Measurements from ENCODE around the gene POU6F2. TPM values are rescaled to one million over a fixed set of nuclear protein-coding genes. Genes with fewer than 3 reads are reported as not detected.
"Not testable (repeated sequence)": the region's sequence is repeated elsewhere in the genome, so short reads cannot be mapped to it uniquely, and the experiment has no call there.

The POU6F2 gene
- total RNA-seq, 1 donor from 2014 or later = 34.7 TPM

- TF ChIP-seq, protein P1, sequence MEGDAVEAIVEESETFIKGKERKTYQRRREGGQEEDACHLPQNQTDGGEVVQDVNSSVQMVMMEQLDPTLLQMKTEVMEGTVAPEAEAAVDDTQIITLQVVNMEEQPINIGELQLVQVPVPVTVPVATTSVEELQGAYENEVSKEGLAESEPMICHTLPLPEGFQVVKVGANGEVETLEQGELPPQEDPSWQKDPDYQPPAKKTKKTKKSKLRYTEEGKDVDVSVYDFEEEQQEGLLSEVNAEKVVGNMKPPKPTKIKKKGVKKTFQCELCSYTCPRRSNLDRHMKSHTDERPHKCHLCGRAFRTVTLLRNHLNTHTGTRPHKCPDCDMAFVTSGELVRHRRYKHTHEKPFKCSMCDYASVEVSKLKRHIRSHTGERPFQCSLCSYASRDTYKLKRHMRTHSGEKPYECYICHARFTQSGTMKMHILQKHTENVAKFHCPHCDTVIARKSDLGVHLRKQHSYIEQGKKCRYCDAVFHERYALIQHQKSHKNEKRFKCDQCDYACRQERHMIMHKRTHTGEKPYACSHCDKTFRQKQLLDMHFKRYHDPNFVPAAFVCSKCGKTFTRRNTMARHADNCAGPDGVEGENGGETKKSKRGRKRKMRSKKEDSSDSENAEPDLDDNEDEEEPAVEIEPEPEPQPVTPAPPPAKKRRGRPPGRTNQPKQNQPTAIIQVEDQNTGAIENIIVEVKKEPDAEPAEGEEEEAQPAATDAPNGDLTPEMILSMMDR (IDR thresholded peaks at IDR 0.05; ENCODE audit: partially characterized antibody, unreplicated experiment) = no peak
- Mint-ChIP-seq H3K4me1 (ENCODE audit: low read depth, unreplicated experiment) (peaks cover 20% of the 10 kb centered on the region), H3K27me3 (ENCODE audit: unreplicated experiment) (no peaks in the 10 kb centered on the region), H3K27ac (ENCODE audit: unreplicated experiment) (no peak overlapping the region), H3K36me3 (ENCODE audit: unreplicated experiment) (peaks cover 8% of the 10 kb centered on the region), H3K9me3 (ENCODE audit: unreplicated experiment) (peaks cover 6% of the 10 kb centered on the region), H3K4me3 (ENCODE audit: unreplicated experiment) (no peak overlapping the region)
- DNase-seq = no peak
Observed at GRCh38 chr7:39186131-39186530, 208.4 kb downstream of the POU6F2 start.

DNA sequence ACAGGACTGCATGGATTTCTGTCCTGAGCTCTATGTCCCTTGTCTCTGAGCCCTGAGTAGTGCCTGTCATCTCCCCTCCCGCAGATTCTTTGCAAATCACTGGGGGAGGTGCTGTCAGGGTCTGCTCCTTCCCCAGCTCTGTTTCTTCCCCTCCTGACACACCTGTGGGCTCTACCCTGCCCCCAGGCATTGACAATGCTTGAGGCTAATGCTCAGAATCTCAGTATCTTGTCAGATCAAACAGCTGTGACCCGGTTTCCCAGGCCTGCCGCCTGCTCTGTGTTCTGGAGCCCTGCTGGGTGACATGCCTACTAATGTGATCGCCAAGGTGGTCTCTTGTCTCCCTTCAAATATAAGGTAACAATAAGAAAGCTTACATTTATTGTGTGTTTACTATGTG lies 209.0 kb downstream of the POU6F2 start:
- peak overlapping the region; percentile 8 for H3K27ac Mint-ChIP-seq (ENCODE audit: unreplicated experiment)
- no peaks in the 10 kb centered on the region for H3K27me3 Mint-ChIP-seq (ENCODE audit: unreplicated experiment)
- H3K4me1 Mint-ChIP-seq (ENCODE audit: low read depth, unreplicated experiment) = peaks cover 20% of the 10 kb centered on the region
- no peak overlapping the region for H3K4me3 Mint-ChIP-seq (ENCODE audit: unreplicated experiment)
- TF ChIP-seq, protein P1 (IDR thresholded peaks at IDR 0.05; ENCODE audit: partially characterized antibody, unreplicated experiment) = no peak
- no peak for DNase-seq
- peaks cover 8% of the 10 kb centered on the region for H3K36me3 Mint-ChIP-seq (ENCODE audit: unreplicated experiment)
- H3K9me3 Mint-ChIP-seq (ENCODE audit: unreplicated experiment) = peaks cover 6% of the 10 kb centered on the region

DNA sequence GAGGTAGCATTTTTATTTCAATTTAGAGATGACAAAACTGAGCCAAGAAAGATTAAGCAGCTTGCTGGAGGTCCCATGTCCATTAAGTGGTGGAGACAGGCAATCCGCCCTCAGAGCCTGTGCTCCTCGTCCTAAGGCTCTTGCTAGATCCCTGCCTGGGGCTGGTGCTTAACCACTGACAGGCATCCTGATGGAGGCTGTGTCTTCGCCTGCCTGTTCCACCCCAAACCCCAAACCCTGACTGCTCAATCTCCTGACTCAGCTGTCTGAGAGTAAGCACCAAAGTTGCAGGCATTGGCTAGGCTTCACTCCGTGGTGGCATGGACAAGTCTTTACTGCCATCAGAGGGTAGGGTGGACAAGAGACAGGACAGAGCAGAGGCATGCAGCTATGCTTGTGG lies 209.4 kb downstream of the POU6F2 start:
- peaks cover 22% of the 10 kb centered on the region for H3K4me1 Mint-ChIP-seq (ENCODE audit: low read depth, unreplicated experiment)
- DNase-seq = no peak
- H3K27ac Mint-ChIP-seq (ENCODE audit: unreplicated experiment) = no peak overlapping the region

GRCh38 chr7:39192476-39192875 lies 214.8 kb downstream of the POU6F2 start:
- Mint-ChIP-seq H3K27ac (ENCODE audit: unreplicated experiment) (no peak overlapping the region), H3K36me3 (ENCODE audit: unreplicated experiment) (peaks cover 4% of the 10 kb centered on the region), H3K27me3 (ENCODE audit: unreplicated experiment) (peaks cover 3% of the 10 kb centered on the region), H3K9me3 (ENCODE audit: unreplicated experiment) (peaks cover 3% of the 10 kb centered on the region), H3K4me3 (ENCODE audit: unreplicated experiment) (peak overlapping the region; percentile 4), H3K4me1 (ENCODE audit: low read depth, unreplicated experiment) (peaks cover 17% of the 10 kb centered on the region)
- DNase-seq = no peak
- TF ChIP-seq, protein P1 (IDR thresholded peaks at IDR 0.05; ENCODE audit: partially characterized antibody, unreplicated experiment) = no peak

More for the DNA sequence above, 209.4 kb downstream of the POU6F2 start:
- H3K4me3 Mint-ChIP-seq (ENCODE audit: unreplicated experiment) = no peak overlapping the region
- peaks cover 8% of the 10 kb centered on the region for H3K36me3 Mint-ChIP-seq (ENCODE audit: unreplicated experiment)
- TF ChIP-seq, protein P1 (IDR thresholded peaks at IDR 0.05; ENCODE audit: partially characterized antibody, unreplicated experiment) = no peak
- no peaks in the 10 kb centered on the region for H3K27me3 Mint-ChIP-seq (ENCODE audit: unreplicated experiment)
- peaks cover 6% of the 10 kb centered on the region for H3K9me3 Mint-ChIP-seq (ENCODE audit: unreplicated experiment)

DNA sequence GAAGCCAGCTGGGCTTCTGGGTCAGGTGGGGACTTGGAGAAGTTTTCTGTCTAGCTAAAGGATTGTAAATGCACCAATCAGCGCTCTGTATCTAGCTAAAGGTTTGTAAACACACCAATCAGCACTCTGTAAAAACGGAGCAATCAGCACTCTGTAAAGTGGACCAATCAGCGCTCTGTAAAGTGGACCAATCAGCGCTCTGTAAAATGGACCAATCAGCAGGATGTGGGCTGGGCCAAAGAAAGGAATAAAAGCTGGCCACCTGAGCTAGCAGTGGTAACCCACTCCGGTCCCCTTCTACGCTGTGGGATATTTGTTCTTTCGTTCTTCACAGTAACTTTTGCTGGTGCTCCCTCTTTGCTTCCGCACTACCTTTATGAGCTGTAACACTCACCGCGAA lies 216.7 kb downstream of the POU6F2 start:
- not testable (repeated sequence) for H3K27me3 Mint-ChIP-seq (ENCODE audit: unreplicated experiment); H3K36me3 Mint-ChIP-seq (ENCODE audit: unreplicated experiment); H3K9me3 Mint-ChIP-seq (ENCODE audit: unreplicated experiment); DNase-seq; H3K4me3 Mint-ChIP-seq (ENCODE audit: unreplicated experiment); H3K4me1 Mint-ChIP-seq (ENCODE audit: low read depth, unreplicated experiment); H3K27ac Mint-ChIP-seq (ENCODE audit: unreplicated experiment)

- Mint-ChIP-seq H3K27ac (ENCODE audit: unreplicated experiment) (no peak overlapping the region), H3K27me3 (ENCODE audit: unreplicated experiment) (peaks cover 3% of the 10 kb centered on the region), H3K4me1 (ENCODE audit: low read depth, unreplicated experiment) (peaks cover 6% of the 10 kb centered on the region), H3K36me3 (ENCODE audit: unreplicated experiment) (no peaks in the 10 kb centered on the region), H3K4me3 (ENCODE audit: unreplicated experiment) (no peak overlapping the region), H3K9me3 (ENCODE audit: unreplicated experiment) (no peaks in the 10 kb centered on the region)
- TF ChIP-seq, protein P1 (IDR thresholded peaks at IDR 0.05; ENCODE audit: partially characterized antibody, unreplicated experiment) = no peak
- DNase-seq = no peak
Observed at GRCh38 chr7:39195967-39196366, 218.3 kb downstream of the POU6F2 start.
